Cortex of kidney (tissue), 1 donor: Measurements from ENCODE around the gene GLUL.
"Not testable (repeated sequence)": the region's sequence is repeated elsewhere in the genome, so short reads cannot be mapped to it uniquely, and the experiment has no call there.

Experiments used
- DNase-seq: peaks from one replicate; lab custom pipeline; 2025; lab: John Stamatoyannopoulos, UW

GLUL gene

GRCh38 chr1:182367926-182368325, 23.7 kb downstream of the GLUL start:
- DNase-seq: no peak

- DNase-seq: no peak
Measured at GRCh38 chr1:182366596-182366995, 25.0 kb downstream of the GLUL start.

- no peak for DNase-seq
Measured at GRCh38 chr1:182359645-182360044, 31.9 kb downstream of the GLUL start.

GRCh38 chr1:182357913-182358312, 33.7 kb downstream of the GLUL start:
- DNase-seq: no peak

- no peak for DNase-seq
Measured at GRCh38 chr1:182357171-182357570, 34.4 kb downstream of the GLUL start.

- DNase-seq: no peak
Measured at GRCh38 chr1:182355723-182356098, 35.9 kb downstream of the GLUL start.

- no peak for DNase-seq
Measured at GRCh38 chr1:182351790-182352364, 39.7 kb downstream of the GLUL start.

- DNase-seq: no peak
Measured at GRCh38 chr1:182350839-182351238, 40.8 kb downstream of the GLUL start.

- no peak for DNase-seq
Measured at GRCh38 chr1:182348961-182349747, 42.4 kb downstream of the GLUL start.

GRCh38 chr1:182347019-182347418, 44.6 kb downstream of the GLUL start:
- DNase-seq: no peak

- DNase-seq: no peak
Measured at GRCh38 chr1:182340233-182341058, 51.1 kb downstream of the GLUL start.

GRCh38 chr1:182339684-182340083, 51.9 kb downstream of the GLUL start:
- no peak for DNase-seq

GRCh38 chr1:182338806-182339370, 52.7 kb downstream of the GLUL start:
- DNase-seq: no peak

- DNase-seq: no peak
Measured at GRCh38 chr1:182337736-182338571, 53.6 kb downstream of the GLUL start.

- DNase-seq: no peak
Measured at GRCh38 chr1:182335771-182336566, 55.6 kb downstream of the GLUL start.

- not testable (repeated sequence) for DNase-seq
Measured at GRCh38 chr1:182333071-182333571, 58.5 kb downstream of the GLUL start.

GRCh38 chr1:182332261-182333060, 59.1 kb downstream of the GLUL start:
- no peak for DNase-seq
